IPS-NIHi7 (cell line): ENCODE results near the gene MLEC.

Experiments used
- DNase-seq: peaks from one replicate; pipeline ENCODE4 v3.0.0; 2012; ENCODE audit warnings: mixed read lengths; ENCODE audit errors: extremely low spot score

MLEC gene

GRCh38 chr12:120741476-120742421 is 54.8 kb downstream of the MLEC start:
- no peak for DNase-seq

- no peak for DNase-seq
Observed at GRCh38 chr12:120744922-120745493, 58.1 kb downstream of the MLEC start.

DNA sequence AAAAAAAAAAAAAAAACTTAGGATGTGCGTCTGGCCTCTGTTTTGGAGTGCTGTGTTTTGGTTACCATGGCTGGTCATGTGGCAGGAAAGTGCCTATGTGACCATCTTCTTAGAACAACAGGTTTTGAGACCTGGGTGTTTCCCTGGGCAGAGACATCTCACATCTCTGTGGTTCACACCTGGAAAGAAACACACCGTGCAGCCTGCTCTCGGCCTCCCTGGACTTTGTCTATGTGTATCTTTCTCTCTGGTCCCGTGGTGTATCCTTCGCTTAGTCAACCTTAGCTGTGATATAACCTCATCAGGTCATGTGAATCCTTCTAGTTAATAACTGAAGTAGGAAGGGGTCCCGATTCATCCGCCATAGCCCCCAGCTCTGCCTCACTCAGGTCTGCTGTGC is 61.3 kb downstream of the MLEC start:
- no peak for DNase-seq

GRCh38 chr12:120749256-120749655 is 62.3 kb downstream of the MLEC start:
- no peak for DNase-seq

GRCh38 chr12:120750806-120751205 is 63.9 kb downstream of the MLEC start:
- DNase-seq = no peak

GRCh38 chr12:120751389-120751788 is 64.4 kb downstream of the MLEC start:
- DNase-seq = no peak
